ENCODE results near the gene TERT. TPM values are rescaled to one million over a fixed set of nuclear protein-coding genes. Genes with fewer than 3 reads are reported as not detected.

The TERT gene
- total and polyA plus RNA-seq, 2 of the 8 experiments (the other 6 are each of a cell fraction or from before 2014, with no cell fraction given) = 13.1 to 23.1 TPM

DNA sequence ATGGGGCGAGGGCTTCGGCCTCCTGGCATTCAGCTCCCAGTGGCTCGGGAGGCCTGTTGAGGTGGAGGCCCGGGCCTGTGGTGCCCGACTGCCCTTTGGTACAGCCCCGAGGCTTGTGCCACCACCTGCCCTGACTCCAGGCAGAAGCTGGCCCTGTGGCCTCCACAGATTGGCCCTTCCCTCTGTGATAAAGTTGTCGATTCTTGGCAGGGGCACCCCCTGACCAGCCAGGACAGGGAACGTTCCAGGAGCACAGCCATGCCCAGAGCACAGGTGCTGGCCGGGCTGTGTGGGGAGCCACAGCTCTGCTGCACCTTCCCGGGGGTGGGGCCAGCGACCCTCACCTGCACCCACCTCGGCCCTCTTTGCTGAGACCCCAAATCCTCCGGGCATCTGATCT is 37.0 kb downstream of the TERT start (continued):
- TF ChIP-seq SIRT6 (IDR thresholded peaks at IDR 0.05; ENCODE audit: low read length) = no peak
- no peak for TF ChIP-seq JUN (IDR thresholded peaks at IDR 0.05; ENCODE audit: low read depth, low read length)
- TF ChIP-seq SP1 (IDR thresholded peaks at IDR 0.05; ENCODE audit: low read depth, low read length) = no peak
